GM21723 (cell line): Measurements from ENCODE around the gene NTRK1.

Experiments used
- ATAC-seq: cut with Tn5 transposase; IDR thresholded peaks from one replicate; pipeline ENCODE4 v1.9.1; 2021; ENCODE audit warnings: mild to moderate bottlenecking, moderate library complexity; ENCODE audit not compliant: unreplicated experiment

Gene NTRK1

DNA sequence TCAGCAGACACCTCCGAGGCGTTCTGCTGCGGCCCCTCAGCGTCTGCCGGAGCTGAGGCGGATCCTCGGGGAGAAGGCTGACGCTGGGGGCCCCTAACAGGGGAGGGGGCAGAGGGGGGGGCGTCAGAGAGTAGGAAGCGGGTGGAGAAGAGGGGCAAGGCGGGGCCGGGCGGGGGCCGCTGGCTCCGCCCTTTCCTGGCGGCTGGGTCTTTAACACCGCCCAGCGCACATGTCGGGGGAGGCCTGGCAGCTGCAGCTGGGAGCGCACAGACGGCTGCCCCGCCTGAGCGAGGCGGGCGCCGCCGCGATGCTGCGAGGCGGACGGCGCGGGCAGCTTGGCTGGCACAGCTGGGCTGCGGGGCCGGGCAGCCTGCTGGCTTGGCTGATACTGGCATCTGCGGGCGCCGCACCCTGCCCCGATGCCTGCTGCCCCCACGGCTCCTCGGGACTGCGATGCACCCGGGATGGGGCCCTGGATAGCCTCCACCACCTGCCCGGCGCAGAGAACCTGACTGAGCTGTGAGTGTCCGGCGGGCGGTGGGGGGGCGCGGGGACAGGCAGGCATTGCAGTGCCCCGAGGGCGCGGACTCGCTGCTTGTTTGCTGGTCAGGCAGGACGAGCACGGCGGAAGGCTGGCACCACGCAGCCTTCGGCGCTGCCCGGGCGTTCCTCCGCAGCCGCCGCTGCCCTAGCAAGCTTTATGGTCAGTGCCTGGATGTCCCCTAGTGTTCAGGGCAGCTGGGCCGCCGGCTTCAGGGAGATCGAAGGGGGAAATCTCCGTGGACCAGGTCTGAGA, at the start of gene NTRK1:
Gene NTRK1, plus strand, starts transcription at position 238 of the 796 bp plus-strand sequence. Its CDS starts 70 bp downstream, at position 308.
- no peak for ATAC-seq

DNA sequence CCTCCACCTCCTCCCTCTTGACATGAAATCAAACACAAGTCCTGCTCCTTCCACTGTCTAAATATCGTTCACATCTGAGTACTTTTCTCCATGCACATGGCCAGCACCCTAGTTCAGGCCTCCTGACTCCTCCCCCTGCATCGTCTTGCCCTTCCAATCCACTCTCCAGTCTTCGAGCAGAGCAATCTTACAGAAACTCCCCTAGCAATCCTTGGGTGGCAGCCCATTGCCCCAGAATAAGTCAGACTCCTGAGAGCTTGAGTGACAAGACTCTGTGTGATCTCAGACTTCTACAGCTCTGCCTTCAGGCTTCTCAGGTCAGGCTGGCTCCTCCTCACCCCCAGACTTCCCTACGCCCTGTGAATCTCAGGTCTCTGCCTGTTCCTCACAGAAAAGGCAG, 49.5 kb upstream of the NTRK1 start:
- ATAC-seq, result no peak

DNA sequence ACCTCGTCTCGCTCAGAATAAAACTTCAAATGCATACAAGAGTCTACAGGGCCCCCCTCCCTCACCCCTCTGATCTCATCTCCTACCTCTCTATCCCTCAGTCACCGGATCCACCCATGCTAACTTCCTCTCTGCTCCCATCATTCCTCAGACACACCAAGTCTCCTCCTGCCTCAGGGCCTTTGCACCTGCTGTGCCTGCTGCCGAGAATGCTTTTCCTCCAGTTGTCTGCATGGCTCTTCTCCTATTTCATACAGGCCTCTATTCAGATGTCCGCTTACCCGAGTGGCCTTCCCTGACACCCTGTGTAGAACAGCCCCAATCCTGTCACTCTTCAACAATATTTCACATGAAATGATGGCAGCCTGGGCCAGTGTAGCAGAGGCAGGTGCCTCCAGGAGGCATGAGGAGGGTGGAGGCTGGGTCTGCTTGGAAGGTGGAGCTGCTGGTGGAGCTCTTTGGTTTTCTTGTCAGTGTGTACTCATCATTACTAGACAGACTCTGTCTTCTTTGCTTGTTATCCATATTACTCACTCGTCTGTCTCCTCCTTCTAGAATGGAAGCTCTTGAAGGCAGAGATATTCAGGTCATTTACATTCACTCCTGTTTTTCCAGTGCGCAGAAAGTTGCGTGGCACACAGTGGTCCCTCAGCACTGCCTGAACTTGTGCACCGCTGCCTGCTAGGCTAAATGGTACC, 48.2 kb upstream of the NTRK1 start:
- no peak for ATAC-seq

DNA sequence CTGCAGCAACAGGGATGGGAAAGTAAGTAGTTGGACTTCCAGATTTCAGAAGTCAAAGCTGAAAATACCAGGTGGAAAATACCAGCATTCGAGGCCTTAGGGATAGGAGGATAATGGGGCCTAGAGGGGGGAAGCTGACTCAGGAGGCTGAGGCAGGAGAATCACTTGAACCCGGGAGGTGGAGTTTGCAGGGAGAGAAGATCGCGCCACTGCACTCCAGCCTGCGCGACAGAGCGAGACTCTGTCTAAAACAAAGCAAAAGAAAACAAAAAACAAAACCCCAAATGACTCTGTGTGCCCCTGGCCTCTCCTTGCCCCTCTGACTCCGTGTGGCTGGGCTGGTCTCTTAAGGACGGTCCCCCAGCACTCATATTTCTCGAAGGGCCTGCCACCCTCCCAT, 47.4 kb upstream of the NTRK1 start:
- ATAC-seq, result no peak

DNA sequence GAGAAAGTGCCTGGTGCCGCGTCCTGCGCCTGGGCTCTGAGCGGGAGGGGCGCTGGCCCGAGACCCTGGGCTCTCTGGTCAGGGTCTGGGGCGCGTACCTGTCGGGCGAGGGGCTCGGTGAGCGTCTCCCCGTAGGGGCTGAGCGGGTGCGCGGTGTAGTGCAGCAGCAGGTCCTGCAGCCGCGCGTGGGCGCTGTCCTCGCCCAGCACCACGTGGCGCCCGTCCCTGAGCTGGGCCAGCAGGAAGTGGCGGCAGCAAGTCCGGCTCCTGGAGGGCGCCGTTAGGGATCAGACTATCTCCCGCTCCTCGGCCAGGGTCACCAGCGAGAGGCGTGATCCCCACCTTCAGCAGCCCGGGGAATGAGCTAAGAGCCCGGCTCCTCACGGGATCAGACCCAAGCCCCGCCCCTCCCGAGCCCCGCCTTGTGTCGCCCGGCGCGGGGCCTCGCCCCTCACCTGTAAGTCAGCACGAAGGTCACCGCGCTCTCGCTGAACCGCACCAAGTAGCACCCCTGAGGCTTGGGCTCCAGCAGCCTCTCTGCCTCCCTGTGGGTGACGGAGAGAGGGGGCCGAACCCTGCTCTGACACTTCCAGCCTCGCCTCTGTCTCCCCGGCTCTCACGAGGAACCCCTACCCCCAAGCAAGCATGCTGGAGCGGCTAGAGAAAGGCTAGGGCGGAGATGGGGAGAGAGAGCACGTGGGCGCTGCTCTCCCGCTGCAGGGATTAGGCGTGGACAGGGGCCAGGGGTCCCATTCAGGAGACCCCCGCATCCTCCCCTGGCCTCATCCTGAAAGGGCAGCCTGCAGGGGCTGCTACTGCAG, 46.7 kb upstream of the NTRK1 start:
- no peak for ATAC-seq

DNA sequence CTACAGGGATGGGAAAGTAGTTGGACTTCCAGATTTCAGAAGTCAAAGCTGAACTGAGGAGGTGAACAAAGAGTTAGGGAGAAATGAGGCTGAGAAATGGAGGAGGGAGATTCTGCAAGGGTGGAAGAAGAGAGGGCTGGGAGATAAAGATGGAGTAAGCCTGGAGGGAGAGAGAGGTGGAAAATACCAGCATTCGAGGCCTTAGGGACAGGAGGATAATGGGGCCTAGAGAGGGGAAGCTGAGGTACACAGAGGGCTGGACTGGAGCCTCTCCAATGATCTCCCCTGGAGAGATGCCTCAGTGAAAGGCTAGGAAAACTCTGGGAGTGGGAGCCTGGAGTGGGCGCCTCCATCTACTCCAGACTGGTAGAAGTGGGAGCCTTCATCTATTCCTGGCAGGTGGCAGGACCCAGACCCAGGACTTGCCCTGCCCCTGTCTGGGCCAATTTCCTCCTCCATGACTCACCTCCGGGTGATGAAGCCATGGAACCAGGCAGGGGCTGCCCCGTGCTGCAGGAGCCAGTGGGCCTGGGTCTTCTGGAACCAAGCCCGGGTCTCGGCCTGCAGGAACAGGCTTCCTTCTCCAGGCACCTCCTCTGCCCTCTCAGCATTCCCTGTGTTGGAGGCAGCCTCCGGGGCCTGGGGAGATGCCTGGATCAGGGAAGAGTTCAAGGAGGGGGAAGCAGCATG, 45.9 kb upstream of the NTRK1 start:
- ATAC-seq, result no peak

DNA sequence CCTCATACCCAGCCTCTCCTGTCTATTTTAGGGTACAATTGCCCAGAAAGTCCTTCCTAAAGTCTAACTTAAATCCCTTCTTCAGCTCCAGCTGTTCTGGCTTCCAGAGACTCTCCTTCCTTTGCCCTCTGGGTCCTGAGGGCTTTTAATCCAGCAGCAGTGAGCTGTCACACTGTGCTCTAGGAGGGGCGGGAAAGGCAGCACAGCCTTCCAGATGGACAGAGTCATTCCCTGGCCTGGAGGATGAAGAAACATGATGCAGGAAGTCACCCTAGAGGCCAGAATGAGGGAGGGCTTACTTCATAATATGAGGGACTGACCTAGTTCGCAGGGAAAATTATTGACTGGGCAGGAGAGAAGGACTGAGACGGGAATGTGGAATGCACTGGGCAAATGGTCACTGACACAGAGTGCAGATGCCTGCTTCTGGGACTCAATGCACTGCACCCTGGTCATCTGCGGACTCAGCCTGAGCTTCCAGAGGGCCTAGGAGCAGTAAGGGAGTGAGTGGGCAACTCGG, 45.3 kb upstream of the NTRK1 start:
- ATAC-seq, result no peak

DNA sequence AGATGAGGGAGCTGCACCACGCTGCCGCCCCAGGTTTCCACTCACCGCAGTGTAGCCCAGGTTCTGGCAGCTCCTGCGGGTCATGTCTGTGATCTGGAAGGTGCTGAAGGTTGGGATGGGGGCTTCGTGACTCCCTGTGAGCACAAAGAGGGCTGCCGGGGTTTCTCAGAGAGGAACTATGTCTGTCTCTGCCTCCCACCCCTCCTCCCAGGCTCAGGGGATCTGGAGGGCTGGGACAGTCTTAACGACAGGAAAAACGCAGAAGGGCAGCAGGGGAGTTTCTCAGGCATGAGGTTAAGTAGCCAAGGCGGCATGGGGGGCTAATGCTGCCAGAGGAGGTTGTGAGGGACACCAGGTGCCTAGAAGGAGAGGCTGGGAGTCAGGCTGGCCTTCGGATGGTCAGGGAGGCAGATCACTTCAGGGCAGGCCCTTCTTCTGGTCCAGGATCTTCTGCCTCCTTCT, 44.7 kb upstream of the NTRK1 start:
- ATAC-seq, result no peak

DNA sequence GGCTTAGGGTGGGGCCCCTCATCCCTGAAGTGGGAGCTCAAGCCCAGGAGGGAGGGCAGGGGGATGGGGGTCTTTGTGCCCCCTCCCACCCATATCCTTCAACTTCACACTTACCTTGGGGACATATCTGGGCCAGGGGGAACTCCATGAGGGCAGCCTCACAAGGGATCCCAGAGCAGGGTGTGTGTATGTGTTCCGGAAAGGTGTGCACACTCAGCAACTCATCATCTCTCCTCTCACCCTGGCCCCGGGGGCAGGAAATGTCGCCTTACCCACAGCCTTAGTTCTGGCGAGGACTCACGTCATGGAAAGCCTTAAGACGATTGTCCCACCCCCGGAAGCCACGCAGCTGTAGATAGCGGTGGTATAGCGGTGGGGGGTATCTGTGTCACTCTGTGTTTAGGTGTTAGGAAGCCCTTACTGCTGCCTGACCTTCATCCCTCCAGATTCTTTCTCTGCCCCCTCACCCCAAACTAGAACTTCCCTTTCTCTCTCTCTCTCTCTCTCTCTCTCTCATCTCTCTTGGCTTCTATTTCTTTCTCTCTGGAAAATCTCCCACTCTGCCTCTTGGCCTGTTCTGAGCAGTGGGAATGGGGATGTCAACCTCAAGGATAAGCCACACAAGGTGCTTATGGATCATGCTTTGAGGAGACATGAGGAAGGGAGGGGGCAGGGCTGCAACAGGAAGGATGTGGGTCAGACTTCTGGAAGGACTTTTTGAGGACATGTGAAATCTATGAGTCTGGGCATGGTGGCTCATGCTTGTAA, 43.9 kb upstream of the NTRK1 start, which contains the start of gene SH2D2A:
Gene SH2D2A, minus strand, starts transcription at position 288 of the 768 bp plus-strand sequence. Its CDS starts 140 bp downstream, at position 148.
- peak; percentile 91 for ATAC-seq

DNA sequence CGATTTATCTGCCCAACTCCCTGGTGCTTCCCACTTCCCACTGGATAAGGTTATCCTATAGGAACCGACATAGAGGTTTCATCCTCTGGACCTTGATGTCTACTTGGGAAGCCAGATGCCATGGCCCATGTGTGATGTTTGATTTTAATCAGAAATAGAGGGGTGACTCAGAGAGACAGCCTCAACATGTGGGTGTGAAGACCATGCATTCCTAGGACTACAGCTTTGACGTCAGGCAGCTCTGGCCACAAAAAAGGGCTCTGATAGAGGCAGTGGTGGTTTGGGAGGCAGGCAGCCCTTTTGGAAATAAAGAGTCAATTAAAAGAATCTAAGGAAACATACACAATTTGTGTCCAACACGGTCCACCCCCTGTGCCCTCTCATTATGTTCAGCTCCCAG, 38.9 kb upstream of the NTRK1 start:
- ATAC-seq, result no peak

DNA sequence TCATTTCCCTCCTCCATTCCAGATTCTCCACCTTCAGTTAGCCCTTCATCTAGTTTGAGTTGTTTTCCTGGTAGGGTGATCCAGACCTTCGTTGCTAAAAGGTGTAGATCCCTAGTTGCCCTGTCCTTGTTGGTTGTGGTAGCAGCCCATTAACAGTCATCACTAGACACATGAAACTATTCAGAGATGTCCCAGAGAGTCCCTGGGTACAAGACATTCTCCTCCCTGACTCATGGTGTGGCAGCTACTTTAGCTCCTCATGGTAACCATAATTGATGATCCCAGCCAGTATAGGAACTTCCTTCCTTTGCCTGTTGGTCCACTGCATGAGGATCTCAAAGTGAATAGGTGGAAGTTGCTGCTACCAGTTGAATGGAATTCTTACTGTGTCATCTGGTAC, 38.0 kb upstream of the NTRK1 start:
- ATAC-seq, result no peak

DNA sequence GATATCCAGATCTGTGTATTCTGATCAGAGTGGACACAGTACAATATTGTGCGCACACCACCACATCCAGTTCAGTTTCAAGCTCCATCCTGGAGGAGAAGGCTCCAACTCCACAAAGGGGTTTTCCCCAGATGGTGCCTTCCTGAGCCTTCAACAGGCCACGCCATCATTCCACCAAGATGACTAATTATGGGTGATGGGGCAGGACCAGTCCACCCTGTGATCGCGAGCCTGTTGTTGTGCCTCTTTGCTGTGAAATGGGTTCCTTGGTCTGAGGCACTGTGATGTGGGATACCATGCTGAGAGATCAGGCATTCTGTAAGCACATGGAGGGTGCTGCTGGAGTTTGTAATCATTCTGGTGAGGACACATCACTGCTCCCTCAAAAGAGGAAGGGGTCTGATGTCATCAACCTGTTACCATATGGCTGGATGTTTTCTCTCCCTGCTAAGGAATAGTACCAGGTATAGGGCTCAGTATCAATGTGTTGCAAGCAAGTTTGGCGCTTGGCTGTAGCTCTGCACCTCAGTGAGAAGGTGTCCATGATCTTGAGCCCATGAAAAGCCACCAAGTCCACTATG, 37.4 kb upstream of the NTRK1 start:
- no peak for ATAC-seq

DNA sequence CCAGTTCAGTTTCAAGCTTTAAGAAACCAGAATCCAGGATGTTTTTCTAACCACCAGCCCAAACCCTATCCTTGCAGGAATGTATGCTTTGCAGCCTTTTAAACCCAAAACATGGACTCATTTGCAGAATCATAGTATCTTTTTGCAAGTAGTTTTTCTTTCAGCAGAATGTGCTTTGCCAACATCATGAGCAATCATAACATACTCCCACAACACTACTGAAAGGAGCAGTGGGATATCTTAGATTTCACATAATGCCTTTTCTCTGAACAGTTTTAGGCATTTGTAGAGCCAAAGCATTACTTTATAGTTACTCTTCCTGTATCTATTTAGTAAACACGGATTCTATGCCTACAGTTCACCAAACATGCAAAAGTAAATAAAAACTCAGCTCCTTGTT, 34.0 kb upstream of the NTRK1 start:
- ATAC-seq, result no peak

DNA sequence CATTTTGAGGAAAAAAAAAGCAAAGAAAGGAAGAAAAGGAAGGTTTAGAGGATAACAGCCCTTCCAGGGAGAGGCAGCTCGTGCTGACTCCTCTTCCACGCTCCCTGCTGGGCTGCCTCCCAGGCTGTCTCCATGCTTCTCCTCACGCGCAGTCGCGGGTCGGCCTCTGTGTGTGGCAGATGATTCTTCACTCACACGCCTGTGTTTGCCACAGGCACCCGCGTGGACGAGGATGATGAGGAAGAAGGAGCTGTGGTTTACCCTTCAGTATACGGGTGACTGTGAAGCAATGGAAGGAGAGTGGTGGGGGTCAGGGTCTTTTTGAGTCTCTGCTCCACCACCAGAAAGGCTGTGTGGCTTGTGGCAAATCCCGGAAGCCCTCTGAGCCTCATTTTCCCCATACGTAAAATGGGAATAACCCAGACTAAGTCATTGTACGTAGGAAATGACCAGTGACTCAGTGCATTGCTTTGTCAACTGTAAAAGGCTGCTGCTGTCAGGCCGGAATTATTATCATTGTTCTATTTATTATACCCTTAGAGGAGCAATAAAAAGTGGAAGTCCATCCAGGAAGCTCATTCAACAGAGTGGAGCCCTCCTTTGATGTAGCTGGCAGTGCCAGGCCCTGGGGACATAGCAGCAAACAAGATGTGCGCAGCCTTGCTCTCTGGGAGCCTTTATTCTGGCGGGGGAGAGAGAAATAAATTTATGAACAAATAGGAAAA, 32.1 kb upstream of the NTRK1 start:
- no peak for ATAC-seq

DNA sequence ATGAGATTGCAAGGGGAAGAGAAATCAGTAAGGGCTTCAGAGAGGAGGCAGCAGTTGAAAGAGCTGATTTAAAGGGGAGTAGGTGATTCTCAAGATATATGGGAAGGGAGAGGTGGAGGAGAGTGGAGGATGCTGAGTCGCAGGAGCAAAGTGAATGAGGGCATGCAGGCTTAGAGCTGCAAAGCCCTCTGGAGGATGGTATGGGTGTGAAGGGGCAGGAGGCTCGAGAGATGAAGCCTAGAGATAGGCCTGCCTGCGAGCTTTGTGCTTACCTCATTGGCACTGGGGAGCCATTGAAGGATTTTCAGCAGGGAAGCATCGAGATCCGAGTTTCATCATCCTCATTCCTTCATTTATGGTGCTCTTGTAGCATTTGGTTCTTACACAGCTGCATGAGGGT, 28.2 kb upstream of the NTRK1 start:
- no peak for ATAC-seq

DNA sequence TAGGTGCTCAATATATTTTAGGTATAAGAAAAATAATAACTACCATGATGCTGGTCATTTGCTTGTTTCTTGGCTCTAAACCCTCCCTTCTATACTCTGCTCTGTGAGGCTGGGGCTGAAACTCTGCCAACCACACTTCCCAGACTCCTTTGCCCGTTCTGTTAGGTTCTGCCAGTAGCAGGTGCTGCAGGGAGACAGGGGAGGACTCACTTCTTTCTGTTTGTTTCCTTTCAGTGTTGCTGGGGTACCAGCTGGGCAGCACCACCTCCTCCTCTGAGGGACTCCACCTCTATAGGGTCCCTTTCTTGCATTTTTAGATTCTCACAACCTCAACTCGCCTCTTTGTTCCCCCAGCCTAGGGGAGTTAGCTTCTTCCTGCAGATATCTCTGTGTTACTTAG, 27.1 kb upstream of the NTRK1 start:
- ATAC-seq, result no peak

DNA sequence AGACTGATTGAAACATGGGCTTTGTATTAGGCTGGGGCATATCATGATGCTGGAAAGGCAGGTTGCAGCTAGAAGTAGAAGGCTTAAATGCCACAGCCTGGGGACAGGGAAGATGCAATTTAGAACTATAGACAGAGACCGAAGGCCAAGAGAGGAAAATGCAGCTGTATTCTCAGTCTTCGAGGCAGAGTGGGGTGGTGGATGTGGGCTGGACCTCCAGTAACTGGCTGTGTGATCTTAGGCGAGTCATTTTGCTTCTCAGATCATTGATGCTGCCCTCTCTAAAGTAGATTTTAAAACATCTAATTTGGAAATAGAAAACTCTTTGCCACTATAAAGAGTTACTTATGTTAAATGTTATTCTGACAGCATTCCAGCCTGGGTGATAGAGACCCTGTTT, 26.3 kb upstream of the NTRK1 start:
- ATAC-seq, result no peak

DNA sequence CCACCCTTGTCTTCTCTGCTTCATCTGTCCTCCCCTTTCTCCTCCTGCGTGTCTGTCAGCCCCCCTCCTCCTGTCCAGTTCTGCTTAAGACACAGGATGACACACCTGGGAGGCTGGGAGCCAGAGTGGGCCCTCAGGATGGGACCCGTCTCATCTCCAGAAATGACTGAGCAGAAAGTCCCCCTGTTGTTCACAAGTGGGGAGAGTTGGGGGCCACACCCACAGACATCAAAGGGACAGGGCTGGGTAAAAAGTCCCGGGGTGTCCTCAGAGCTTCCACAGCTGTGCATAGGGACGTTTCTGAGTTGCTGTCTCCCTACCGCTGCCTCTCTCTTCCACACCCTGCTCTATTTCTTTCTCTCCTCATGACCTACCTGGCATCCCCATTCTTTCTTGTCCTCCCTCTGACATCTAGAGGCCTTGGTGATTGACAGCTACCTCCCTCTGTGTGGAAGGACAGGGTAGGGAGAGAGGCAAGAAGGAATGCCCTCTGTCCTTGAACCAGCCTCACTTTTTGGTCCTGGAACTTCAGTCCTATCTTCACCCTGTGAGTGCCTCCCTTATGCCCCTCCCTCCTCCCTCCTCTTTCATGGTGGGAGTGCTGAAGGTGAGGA, 24.5 kb upstream of the NTRK1 start:
- ATAC-seq, result peak; percentile 57
